Activated CD4-positive, alpha-beta T cell treated with anti-CD3 and anti-CD28 coated beads, Interleukin-2, Interleukin-4, amounts not matched to agents 100 ng/mL and 50 ng/mL, durations not matched to agents 16 hours and 8 hours (primary cell): ENCODE data around the gene MCOLN2.

Experiments used
- DNase-seq: peaks from one replicate; pipeline ENCODE4 v3.0.0-alpha.2; 2020; ENCODE audit warnings: low spot score

Gene MCOLN2

DNA sequence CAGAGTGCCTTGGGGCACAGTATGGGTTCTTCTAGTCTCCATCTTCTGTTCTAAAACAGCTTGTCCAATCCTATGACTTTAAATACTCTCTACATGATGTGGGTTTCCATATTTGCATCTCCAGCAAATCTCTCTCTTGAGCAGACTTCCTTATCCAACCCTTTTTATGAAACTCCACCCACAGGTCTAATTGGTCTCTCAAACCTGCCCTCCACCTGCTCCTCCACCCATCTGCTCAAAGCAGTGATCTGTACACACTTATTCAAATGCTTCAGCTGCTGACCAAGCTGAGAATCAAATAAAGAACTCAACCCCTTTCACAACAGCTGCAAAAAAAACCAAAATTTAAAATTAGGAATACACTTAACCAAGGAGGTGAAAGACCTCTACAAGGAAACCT is 11.5 kb downstream of the MCOLN2 start:
- DNase-seq = no peak

- DNase-seq = no peak
Measured at GRCh38 chr1:84982395-84982794, 14.5 kb downstream of the MCOLN2 start.

GRCh38 chr1:84975035-84975434 is 21.9 kb downstream of the MCOLN2 start:
- no peak for DNase-seq

DNA sequence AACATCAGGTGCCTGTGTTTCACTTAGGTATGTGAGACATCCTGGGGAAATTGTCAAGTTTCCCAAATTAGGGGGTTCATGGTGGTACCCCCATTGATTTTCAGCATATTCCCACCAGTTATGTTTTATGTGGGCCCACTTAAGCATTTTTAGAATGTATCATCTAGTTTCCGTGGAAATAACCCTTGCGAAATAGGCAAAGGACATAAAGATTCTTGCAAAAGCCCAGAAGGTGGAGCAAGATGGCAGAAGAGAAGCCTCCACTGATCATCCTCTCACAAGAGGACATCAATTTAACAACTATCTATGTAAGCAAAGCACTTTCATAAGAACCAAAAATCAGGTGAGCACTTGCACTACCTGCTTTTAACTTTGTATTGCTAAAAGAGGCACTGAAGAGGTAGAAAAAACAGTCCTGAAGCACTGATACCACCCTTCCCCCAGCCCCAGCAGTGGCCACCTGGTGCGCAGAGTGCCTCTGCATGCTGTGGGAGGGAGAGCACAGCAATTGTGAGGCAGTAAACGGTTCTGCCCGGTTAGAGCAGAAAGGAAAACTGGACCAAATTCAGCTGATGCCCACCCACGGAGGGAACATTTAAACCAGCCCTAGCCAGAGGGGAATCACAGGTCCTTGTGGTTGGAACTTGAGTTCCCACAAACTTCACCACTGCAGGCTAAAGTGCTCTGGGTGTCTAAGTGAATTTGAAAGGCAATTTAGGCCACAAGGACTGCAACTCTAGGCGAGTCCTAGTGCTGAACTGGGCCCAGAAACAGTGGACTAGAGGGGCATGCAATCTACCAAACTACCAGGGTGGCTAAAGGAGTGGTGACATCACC is 23.2 kb downstream of the MCOLN2 start:
- DNase-seq = no peak

- peak; percentile 43 for DNase-seq
Measured at GRCh38 chr1:84972377-84972987, 24.4 kb downstream of the MCOLN2 start.

GRCh38 chr1:84971957-84972356 is 25.0 kb downstream of the MCOLN2 start:
- DNase-seq = no peak

GRCh38 chr1:84969489-84970250 is 27.2 kb downstream of the MCOLN2 start:
- peak; percentile 93 for DNase-seq

GRCh38 chr1:84968865-84969264 is 28.0 kb downstream of the MCOLN2 start:
- DNase-seq = no peak

GRCh38 chr1:84968101-84968500 is 28.8 kb downstream of the MCOLN2 start:
- no peak for DNase-seq

DNA sequence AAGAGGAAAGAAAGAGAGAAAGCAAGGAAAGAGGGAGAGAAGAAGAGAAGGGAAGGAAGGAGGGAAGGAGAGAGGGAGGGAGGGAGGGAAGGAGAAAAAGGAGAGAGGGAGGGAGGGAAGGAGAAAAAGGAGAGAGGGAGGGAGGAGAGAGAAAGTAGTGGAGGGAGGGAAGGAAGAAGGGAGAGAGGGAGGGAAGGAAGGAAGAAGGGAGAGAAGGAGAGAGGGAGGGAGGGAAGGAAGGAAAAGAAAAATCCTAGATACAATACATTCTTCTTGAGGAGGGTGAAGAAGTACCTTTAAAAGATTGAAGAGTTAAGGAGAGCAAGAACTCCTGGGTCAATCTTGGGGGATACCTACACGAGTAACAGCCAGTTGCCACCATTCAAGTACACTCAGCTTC is 29.2 kb downstream of the MCOLN2 start:
- no peak for DNase-seq

- DNase-seq = no peak
Measured at GRCh38 chr1:84963021-84963420, 33.9 kb downstream of the MCOLN2 start.

- no peak for DNase-seq
Measured at GRCh38 chr1:84961316-84961715, 35.6 kb downstream of the MCOLN2 start.

DNA sequence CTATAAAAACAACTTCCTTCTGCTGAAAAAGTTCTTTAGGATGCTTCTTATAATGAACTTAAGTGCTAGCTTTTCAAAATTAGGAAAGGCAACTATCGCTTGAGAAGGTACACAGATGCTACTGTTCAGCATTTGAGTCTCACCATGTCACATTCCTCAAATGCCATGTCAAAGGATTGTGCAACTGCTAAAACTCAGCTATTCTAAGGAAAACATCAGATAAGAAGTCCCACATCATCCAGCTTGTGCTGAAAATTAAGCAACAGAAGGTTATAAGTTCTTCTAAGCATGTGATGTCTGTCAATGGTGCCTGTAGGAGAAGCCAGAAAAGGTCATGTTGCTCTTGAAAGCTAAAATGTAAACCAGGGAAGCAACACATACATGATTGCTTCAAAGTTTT is 36.5 kb downstream of the MCOLN2 start:
- DNase-seq = no peak

DNA sequence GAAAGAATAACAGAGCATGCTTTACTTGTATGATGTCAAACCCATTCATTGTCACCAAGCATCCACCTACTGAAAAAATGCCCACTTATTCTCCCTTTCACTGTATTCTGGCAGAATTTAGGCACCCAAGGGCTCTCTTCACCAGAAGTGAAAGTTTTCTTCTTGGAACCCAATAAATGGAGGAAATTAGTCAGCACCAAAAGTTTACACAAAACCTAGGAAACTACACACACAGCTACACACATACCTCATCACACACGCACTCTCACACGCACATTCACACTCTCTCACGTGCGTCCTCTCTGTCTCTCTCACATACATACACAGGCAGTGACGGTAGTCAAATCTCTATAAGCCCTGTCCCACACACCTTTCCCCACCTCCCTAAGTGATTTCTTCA is 37.6 kb downstream of the MCOLN2 start:
- peak; percentile 87 for DNase-seq

DNA sequence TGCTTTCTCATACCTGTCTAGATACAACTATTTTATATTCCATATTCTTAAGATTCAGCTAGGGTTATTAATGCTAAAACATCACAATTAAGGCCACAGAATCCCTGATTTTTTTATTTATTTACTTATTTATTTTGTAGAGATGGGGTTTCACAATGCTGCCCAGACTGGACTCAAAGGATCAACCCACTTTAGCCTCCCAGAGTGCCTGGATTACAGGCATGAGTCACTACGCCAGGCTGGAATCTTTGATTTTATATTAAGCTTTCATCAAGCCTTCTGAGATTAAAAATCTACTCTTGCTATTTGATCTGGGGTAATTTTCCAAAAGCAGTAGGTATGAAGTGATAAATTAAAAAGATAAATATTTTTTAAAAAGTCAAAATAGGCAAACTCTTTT is 38.9 kb downstream of the MCOLN2 start:
- DNase-seq = no peak

GRCh38 chr1:84956655-84957054 is 40.3 kb downstream of the MCOLN2 start:
- no peak for DNase-seq

- DNase-seq = no peak
Measured at GRCh38 chr1:84956097-84956496, 40.8 kb downstream of the MCOLN2 start.

DNA sequence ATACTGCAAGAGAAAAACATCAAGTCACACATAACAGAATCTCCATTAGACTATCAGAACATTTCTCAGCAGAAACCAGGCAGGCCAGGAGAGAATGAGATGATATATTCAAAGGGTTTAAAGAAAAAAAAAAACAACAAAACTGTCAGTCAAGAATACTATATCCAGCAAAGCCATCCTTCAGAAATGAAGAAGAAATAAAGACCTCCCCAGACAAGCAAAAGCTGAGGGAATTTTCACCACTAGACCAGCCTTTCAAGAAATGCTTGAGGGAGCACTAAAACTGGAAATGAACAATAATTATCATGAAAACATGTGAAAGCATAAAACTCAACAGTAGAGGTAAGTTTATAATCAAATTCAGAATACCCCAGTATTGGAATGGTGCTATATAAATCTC is 47.2 kb downstream of the MCOLN2 start:
- no peak for DNase-seq

DNA sequence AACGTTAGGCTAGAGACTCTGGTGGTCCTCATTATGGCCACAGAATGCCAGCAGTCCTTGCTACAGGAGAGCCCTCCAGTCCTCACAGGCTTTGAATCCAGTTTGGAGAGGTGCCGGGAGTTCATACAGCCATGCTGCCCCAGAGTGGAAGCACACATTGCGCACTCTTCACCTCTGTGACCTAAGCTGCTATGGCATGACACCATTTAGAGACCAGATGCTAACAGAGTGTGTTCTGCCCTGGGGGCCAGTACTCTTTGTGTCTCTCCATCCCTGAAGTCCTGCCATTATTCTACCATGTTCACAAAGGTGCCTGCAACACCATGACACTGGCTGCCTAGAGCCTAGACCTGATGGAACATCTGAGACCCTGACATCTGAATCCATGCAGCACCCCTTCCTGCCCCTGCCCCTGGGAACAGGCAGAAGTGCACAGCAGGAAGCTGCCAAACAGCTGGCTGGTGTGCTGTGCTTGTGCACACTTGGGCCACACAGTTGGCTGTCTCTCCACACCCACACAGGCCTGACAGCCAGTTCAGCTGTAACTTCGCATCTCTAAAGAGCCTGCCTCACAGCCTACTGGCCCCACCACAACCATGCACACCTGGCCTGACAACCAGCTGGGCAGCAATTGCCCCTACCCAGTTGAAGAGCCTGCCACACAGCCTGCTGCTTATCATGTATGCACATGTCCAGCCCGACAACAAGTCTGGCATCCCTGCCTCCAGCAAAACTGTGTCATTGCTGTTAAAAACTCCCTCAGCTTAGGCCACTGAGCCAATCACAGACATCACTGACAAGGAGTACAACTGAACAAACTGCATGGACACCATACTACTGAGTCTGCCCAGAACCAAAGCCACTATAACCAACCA is 49.1 kb downstream of the MCOLN2 start:
- no peak for DNase-seq

- DNase-seq = no peak
Measured at GRCh38 chr1:84946631-84947030, 50.3 kb downstream of the MCOLN2 start.

GRCh38 chr1:84944767-84945486 is 52.0 kb downstream of the MCOLN2 start:
- DNase-seq = peak; percentile 88
